ENCODE results near the gene RILPL2. TPM values are rescaled to one million over a fixed set of nuclear protein-coding genes. Genes with fewer than 3 reads are reported as not detected.
"Not testable (repeated sequence)": the region's sequence is repeated elsewhere in the genome, so short reads cannot be mapped to it uniquely, and the experiment has no call there.

Gene RILPL2
- total RNA-seq, 1 experiment from 2014 or later = 3.3 TPM

- peak; percentile 17 for DNase-seq (ENCODE audit: low read depth)
Observed at GRCh38 chr12:123404581-123404980, 31.9 kb downstream of the RILPL2 start.

GRCh38 chr12:123401753-123402683 is 34.5 kb downstream of the RILPL2 start:
- DNase-seq (ENCODE audit: low read depth) = no peak

- DNase-seq (ENCODE audit: low read depth) = no peak
Observed at GRCh38 chr12:123399255-123399617, 37.2 kb downstream of the RILPL2 start.

GRCh38 chr12:123398550-123399254 is 37.8 kb downstream of the RILPL2 start:
- DNase-seq (ENCODE audit: low read depth) = peak; percentile 88

- DNase-seq (ENCODE audit: low read depth) = no peak
Observed at GRCh38 chr12:123398177-123398549, 38.3 kb downstream of the RILPL2 start.

GRCh38 chr12:123397400-123397799 is 39.1 kb downstream of the RILPL2 start:
- DNase-seq (ENCODE audit: low read depth) = no peak

- DNase-seq (ENCODE audit: low read depth) = no peak
Observed at GRCh38 chr12:123396954-123397353, 39.5 kb downstream of the RILPL2 start.

GRCh38 chr12:123396543-123396942 is 39.9 kb downstream of the RILPL2 start:
- DNase-seq (ENCODE audit: low read depth) = no peak

GRCh38 chr12:123395236-123395635 is 41.2 kb downstream of the RILPL2 start:
- no peak for DNase-seq (ENCODE audit: low read depth)

- DNase-seq (ENCODE audit: low read depth) = no peak
Observed at GRCh38 chr12:123393747-123394146, 42.7 kb downstream of the RILPL2 start.

GRCh38 chr12:123391546-123392343 is 44.7 kb downstream of the RILPL2 start:
- peak; percentile 49 for DNase-seq (ENCODE audit: low read depth)

- DNase-seq (ENCODE audit: low read depth) = no peak
Observed at GRCh38 chr12:123390498-123391426, 45.7 kb downstream of the RILPL2 start.

GRCh38 chr12:123389560-123390351 is 46.7 kb downstream of the RILPL2 start:
- DNase-seq (ENCODE audit: low read depth) = peak; percentile 25

GRCh38 chr12:123388951-123389559 is 47.4 kb downstream of the RILPL2 start:
- no peak for DNase-seq (ENCODE audit: low read depth)

- peak; percentile 61 for DNase-seq (ENCODE audit: low read depth)
Observed at GRCh38 chr12:123388177-123388950, 48.1 kb downstream of the RILPL2 start.

GRCh38 chr12:123387508-123388176 is 48.8 kb downstream of the RILPL2 start:
- DNase-seq (ENCODE audit: low read depth) = no peak

GRCh38 chr12:123385536-123385935 is 50.9 kb downstream of the RILPL2 start:
- not testable (repeated sequence) for DNase-seq (ENCODE audit: low read depth)

- DNase-seq (ENCODE audit: low read depth) = peak; percentile 61
Observed at GRCh38 chr12:123384994-123385376, 51.5 kb downstream of the RILPL2 start.

All from LHCN-M2 (cell line).